HL-60/S4 treated with phorbol 12-myristate 13-acetate at 8.2 ng/mL for 4 days and 3 days (cell line): ENCODE data around the gene PRPF6.

ENCODE experiments used
- in situ Hi-C: fragments of 300-500 bp; cut with MboI; formaldehyde crosslinking; loops from 2 replicates; pipeline ENCODE4 v1.15.0; 2022; ENCODE audit warnings: low sequenced_read_pairs

The PRPF6 gene

DNA sequence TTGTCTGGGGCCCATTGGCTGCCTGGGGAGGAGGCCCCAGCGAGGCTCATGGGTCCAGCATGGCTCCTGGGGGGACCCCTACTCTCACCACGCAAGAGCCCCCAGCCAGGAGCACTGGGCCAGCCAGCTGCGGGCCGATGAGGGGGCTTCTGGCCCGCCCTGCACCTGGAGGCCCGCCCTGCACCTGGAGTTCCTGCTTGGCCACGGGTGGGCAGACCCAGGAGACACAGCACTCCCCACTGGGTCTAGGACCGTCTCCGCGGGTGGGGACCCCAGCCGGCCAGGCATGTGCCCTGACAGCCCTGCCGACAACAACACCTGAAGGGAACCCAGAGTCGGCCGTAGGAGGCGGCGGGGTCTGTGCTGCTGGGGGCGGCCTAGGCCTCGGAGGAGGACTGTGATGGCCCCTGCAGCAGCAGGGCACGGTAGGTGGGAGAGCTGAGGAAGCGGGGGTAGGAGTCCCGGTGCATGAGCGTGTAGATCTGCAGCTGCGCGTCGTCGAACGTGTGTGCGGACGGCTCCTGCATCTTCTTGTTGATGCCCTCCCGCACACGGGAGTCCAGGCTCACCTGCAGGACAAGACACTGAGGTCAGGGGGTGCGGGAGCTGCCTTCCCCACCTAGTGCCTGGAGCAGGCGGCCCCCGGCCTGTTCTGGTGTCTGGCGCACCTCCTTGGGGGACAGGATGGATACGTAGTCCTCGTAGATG is 92.7 kb downstream of the PRPF6 start:
- in situ Hi-C loops, result no loop called here

- in situ Hi-C loops, result no loop called here
Observed at GRCh38 chr20:64074184-64074789, 93.4 kb downstream of the PRPF6 start.

- in situ Hi-C loops, result no loop called here
Observed at GRCh38 chr20:64074963-64075362, 94.0 kb downstream of the PRPF6 start.

DNA sequence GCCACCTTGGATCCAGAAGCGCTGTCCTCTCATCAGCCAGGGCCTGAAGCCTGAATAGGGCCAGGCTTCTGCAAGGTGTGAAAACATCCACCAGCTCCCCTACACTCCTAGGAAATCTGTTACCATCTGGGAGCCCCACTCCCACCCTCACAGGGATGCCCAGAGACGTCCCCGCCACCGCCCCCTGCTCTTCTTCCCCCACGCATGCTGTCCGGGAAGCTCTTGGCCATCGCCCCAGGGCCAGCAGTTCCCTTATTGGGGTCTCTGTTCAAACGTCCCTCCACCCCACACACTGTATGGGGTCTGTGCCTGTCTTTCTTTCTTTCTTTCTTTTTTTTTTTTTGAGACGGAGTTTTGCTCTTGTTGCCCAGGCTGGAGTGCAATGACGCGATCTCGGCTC is 94.6 kb downstream of the PRPF6 start:
- in situ Hi-C loops, result no loop called here

DNA sequence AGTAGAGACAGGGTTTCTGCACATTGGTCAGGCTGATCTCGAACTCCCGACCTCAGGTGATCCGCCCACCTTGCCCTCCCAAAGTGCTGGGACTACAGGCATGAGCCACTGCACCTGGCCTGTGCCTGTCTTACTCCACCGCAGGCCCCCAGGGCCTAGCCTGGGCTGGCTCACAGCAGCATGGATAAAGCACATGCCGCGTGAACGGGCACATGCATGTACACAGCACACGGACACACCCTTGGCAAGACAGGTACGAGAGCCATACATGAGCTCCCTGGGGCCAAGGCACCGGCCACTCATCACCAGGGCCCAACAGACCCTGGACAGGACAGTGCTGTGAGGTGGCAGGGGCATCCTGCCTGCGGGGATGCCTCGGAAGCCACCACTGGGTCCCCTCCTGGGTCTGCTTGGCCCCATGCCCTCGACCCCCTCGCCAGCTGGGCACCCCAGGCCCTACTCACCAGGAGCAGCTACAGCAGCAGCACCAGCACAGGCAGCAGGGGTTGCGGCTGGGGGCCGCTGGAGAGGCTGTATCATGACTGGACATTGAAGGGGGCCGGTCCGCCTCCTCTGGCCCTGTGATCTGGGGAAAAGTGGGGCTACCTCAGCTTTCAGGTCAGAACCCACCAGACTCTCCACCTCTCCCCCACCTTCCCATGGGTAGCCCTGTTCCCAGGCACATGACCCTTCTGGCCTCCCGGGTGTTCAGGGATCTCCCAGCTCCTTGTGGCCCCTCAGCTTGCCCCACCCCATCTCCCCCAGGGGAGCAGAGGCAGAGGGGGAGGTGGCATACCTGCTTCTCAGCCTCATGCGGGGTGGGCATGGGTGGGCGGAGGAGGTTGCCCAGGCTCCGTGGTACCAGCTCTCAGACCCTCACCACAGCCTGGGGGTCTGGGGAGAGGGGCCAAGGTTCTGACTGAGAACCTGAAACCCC is 95.4 kb downstream of the PRPF6 start:
- in situ Hi-C loops, result no loop called here

DNA sequence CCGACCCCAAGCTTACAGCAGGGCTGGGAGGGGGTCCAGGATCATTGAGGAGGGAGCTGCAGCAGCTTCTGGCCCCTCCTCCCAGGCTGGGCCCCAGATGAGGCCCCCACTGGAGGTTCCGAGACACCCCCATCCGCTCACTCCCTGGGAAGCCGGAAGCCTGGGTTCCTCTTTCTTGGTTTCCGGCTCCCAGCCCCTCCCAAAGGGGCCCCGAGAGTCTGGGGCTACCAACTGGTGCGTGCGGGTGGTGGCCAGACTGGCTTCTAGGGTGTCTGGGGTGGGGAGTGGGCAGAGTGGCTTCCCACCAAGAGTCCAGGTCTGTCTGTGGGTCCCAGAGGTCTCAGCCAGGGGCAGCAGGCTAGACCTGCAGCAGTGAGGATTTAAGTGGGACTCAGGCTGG is 96.2 kb downstream of the PRPF6 start:
- in situ Hi-C loops, result no loop called here

DNA sequence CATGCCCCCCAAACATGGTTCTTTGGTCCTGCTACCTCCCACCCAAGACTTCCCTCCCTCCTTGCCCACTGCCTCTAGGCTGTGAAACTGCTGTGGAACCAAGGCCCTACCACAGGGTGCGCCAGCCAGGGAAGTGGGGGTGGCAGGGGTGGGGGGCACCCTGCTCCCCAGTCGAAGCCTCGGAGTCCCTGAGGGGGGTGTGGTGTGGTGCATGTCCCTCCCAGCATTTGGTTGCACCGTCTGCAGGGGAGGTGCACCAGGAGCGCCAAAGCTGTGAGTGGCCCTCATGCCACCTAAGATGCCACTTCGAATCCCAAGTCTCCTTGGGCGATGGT is 96.6 kb downstream of the PRPF6 start:
- in situ Hi-C loops, result no loop called here

- in situ Hi-C loops, result no loop called here
Observed at GRCh38 chr20:64077876-64078551, 97.1 kb downstream of the PRPF6 start.

GRCh38 chr20:64078934-64079272 is 98.0 kb downstream of the PRPF6 start:
- in situ Hi-C loops, result no loop called here

- in situ Hi-C loops, result no loop called here
Observed at GRCh38 chr20:64079273-64080012, 98.5 kb downstream of the PRPF6 start, which contains the start of gene RGS19. Gene RGS19 (minus strand): TSS chr20:64079518. CDS start chr20:64076886, 2,632 bp downstream.

DNA sequence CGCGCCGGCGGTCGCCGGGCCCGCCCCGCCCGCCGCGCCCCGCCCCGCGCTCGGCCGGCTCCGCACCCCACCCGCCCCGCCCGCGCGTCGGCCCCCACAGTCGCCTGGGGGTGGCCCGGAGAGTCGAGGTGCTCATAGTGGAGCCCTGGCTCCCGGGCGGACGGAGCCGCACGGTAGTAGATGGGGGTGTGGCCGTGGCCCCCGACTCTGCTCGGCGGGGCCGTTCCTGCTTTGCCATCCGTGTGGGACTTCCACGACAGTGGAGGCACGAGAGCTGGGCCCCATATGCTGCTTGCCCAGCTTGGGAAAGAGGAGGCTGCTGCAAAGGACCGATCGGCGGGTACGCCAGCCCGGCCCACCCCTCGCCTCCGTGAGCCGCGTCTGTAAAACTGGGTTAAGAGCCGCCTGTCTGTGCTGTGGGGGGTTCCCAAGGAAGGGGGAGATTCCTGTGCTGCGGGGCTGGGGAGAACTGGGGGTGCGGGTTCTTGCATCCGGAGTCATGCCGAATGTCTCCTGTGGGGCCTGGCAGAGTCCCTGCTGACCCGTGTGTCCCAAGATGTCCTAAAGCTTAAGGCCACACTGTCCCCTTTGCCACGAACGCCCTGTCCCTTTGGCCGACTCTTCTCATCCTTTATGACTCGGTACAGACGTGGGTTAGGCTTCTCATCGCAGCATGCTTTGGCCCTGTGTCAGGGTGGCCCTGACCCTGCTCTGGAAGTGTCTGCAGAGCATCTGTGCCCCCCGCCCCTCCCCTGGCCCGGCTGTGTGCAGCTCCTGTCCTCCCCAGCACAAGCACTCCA is 99.3 kb downstream of the PRPF6 start, which contains the start of gene OPRL1:
Gene OPRL1 (plus strand): TSS at position 70 of the 800 bp plus-strand sequence. CDS start 12,639 bp downstream, outside the sequence.
- in situ Hi-C loops, result no loop called here

DNA sequence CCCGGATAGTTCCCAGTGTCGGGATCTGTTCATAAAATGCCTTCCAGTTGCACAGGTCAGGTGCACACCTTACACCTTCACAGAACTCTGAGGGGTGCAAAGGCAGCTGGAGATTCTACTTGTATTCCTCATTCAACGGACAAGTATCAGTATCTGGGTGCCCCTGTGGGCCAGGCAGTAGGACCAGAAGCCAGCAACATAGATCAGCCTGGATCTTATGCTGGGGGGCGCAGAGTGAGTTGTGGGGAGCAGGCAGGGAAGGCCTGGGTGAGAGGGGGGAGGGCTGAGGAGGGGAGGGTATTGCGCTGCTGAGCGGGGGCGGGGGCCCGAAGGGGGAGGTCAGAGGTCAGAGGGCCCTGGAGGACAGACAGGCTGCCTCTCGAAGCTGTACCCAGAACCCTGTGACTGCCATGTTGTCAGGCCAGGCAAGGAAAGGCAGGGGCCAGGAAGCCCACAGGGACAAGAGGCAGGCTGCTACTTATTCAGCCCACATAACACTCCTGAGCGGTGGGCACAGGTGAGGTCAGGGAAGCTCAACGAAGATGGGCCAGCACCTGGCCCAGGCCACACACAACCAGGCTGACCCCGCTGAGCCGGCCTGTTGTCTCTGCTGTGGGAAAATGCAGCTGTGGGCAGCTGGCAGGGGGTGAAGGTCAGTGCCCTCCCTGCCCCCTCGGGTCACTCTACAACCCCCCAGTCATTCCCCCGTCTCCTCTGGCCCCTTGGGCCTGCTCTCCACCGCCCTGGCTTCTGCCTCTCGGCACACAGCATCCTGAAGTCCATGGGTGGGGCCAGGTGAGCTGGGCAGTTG is 100.1 kb downstream of the PRPF6 start:
- in situ Hi-C loops, result no loop called here

- in situ Hi-C loops, result no loop called here
Observed at GRCh38 chr20:64081624-64081964, 100.7 kb downstream of the PRPF6 start.

DNA sequence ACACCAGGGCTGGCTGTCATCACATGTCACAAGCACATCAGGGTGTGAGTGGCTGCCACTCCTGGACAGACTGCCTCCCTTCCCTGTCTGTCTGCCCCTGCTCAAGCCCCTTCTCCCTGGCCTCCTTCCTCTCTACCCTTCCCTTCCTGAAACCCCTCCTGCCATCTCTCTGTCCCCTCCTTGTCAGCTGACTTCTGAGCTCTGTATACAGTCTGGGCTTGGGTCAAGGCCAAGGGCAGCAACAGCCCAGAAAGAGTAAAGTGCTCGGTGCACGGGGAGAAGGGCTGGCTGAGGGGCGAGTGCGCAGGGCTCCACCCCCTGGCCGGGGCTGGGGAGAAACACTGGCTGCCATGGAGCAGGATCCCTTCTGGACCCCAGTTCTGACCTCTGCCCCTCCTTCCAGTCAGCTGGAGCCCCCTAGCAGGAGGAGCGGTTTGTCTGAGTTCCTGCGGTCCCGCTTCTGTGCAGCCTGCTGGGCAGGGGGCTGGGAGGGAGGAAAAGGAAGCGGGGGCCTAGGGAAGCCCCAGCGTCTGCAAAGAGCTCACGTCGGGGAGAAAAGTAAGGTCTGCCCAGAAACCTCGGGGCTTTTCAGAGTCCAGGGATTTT is 101.3 kb downstream of the PRPF6 start:
- in situ Hi-C loops, result no loop called here
